HPDE6-E6E7 (cell line): ENCODE measurements around the gene CAMK2D.

Experiments
- DNase-seq: peaks from one replicate; pipeline ENCODE4 v3.0.0; 2011; ENCODE audit warnings: missing footprints; ENCODE audit errors: extremely low spot score

CAMK2D gene

GRCh38 chr4:113565702-113566012 is 195.9 kb downstream of the CAMK2D start:
- DNase-seq, result no peak

- DNase-seq, result no peak
Measured at GRCh38 chr4:113564493-113564892, 197.0 kb downstream of the CAMK2D start.

GRCh38 chr4:113563691-113564378 is 197.7 kb downstream of the CAMK2D start:
- DNase-seq, result no peak

- no peak for DNase-seq
Measured at GRCh38 chr4:113561758-113562157, 199.8 kb downstream of the CAMK2D start.

- DNase-seq, result no peak
Measured at GRCh38 chr4:113561092-113561491, 200.4 kb downstream of the CAMK2D start.

- no peak for DNase-seq
Measured at GRCh38 chr4:113560579-113560978, 201.0 kb downstream of the CAMK2D start.

GRCh38 chr4:113559947-113560346 is 201.6 kb downstream of the CAMK2D start:
- DNase-seq, result no peak

GRCh38 chr4:113556382-113557134 is 205.0 kb downstream of the CAMK2D start:
- no peak for DNase-seq

GRCh38 chr4:113555868-113556267 is 205.7 kb downstream of the CAMK2D start:
- DNase-seq, result no peak

GRCh38 chr4:113553082-113553481 is 208.5 kb downstream of the CAMK2D start:
- DNase-seq, result no peak

GRCh38 chr4:113550510-113550909 is 211.0 kb downstream of the CAMK2D start:
- no peak for DNase-seq

GRCh38 chr4:113548303-113548702 is 213.2 kb downstream of the CAMK2D start:
- no peak for DNase-seq

- DNase-seq, result peak; percentile 89
Measured at GRCh38 chr4:113547487-113548042, 214.0 kb downstream of the CAMK2D start.

- no peak for DNase-seq
Measured at GRCh38 chr4:113541933-113542332, 219.6 kb downstream of the CAMK2D start.

GRCh38 chr4:113540859-113541258 is 220.7 kb downstream of the CAMK2D start:
- no peak for DNase-seq

- DNase-seq, result no peak
Measured at GRCh38 chr4:113539408-113539807, 222.1 kb downstream of the CAMK2D start.

- DNase-seq, result no peak
Measured at GRCh38 chr4:113537628-113538027, 223.9 kb downstream of the CAMK2D start.

GRCh38 chr4:113537203-113537602 is 224.3 kb downstream of the CAMK2D start:
- DNase-seq, result no peak

GRCh38 chr4:113534711-113535110 is 226.8 kb downstream of the CAMK2D start:
- no peak for DNase-seq

- DNase-seq, result peak; percentile 39
Measured at GRCh38 chr4:113531572-113531971, 230.0 kb downstream of the CAMK2D start.

- DNase-seq, result no peak
Measured at GRCh38 chr4:113528395-113528794, 233.1 kb downstream of the CAMK2D start.

GRCh38 chr4:113525521-113525920 is 236.0 kb downstream of the CAMK2D start:
- DNase-seq, result no peak

- DNase-seq, result no peak
Measured at GRCh38 chr4:113524505-113525186, 236.9 kb downstream of the CAMK2D start.
